Stimulated activated effector memory CD8-positive, alpha-beta T cell treated with anti-CD3 and anti-CD28 coated beads, Interleukin-12 subunit alpha, Interleukin-12 subunit beta, amount 100 ng/mL, for 72 hours (primary cell): Measurements from ENCODE around the gene LILRA5.
A peak's percentile ranks its signal among the peaks of the same experiment; 100 is the strongest.
"Not testable (repeated sequence)": the region's sequence is repeated elsewhere in the genome, so short reads cannot be mapped to it uniquely, and the experiment has no call there.

Experiments used
- ATAC-seq: fragments of 150-1000 bp; cut with Tn5 transposase; 2 replicates; pipeline ENCODE4 v1.10.0; 2021
- DNase-seq, 2 donors: peaks; one replicate each; pipeline ENCODE4 v3.0.0; 2021 to 2022; ENCODE audit warnings: low spot score in 2 of 2
- H3K27ac Mint-ChIP-seq: one replicate; pipeline ENCODE4 v1.8.0; 2022; ENCODE audit warnings: mild to moderate bottlenecking, mixed read lengths
- H3K36me3 Mint-ChIP-seq: one replicate; pipeline ENCODE4 v1.8.0; 2022; ENCODE audit warnings: mild to moderate bottlenecking, mixed read lengths
- H3K4me1 Mint-ChIP-seq: one replicate; pipeline ENCODE4 v1.8.0; 2022; ENCODE audit warnings: mixed read lengths
- H3K4me3 Mint-ChIP-seq: one replicate; pipeline ENCODE4 v1.8.0; 2022; ENCODE audit warnings: mild to moderate bottlenecking, mixed read lengths
- H3K9me3 Mint-ChIP-seq: one replicate; pipeline ENCODE4 v1.8.0; 2022; ENCODE audit warnings: mixed read lengths

Gene LILRA5

DNA sequence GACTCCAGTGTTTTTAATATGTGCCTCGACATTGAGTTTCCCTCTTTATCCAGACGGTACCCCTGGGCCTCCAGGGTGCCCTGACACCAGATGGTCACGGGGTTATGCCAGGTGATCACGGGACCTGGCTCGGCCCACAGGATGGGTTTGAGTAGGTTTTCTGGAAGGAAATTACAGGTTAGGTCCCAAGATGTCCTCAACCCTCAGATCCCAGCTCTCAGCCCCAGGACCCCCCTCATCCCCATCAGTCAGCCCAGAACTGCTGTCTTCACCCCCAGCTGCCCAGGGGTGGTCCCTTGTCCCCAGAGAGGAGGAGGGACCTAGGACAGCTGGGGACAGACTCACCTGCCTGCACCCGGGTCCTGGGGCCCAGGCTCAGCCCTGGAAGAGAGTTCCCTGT lies 25.6 kb upstream of the LILRA5 start:
- Mint-ChIP-seq H3K27ac (no peak overlapping the region), H3K9me3 (no peaks in the 10 kb centered on the region), H3K4me1 (no peaks in the 10 kb centered on the region), H3K36me3 (no peaks in the 10 kb centered on the region), H3K4me3 (no peak overlapping the region)
- no peak for DNase-seq
- ATAC-seq: no peak

DNA sequence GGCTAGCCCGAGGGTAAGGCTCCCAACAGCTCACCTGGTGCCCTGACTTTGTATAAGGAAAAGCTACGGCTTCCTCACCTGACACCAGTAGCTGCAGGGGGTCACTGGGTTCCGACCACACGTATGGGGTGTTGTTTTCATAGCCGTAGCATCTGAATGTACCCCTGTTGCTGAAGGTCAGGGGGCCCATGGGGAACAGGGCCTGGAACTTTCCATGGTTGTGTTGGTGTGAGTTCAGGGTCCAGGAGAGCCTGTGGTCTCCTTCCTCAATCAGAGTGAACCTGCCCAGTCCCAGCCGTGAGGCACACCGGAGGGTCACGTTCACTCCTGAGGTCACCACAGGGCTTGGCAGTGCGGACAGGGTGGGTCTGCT lies 24.9 kb upstream of the LILRA5 start:
- ATAC-seq (no peak), DNase-seq (no peak)
- H3K36me3 Mint-ChIP-seq: no peaks in the 10 kb centered on the region
- no peak overlapping the region for H3K4me3 Mint-ChIP-seq
- H3K9me3 Mint-ChIP-seq: no peaks in the 10 kb centered on the region
- no peak overlapping the region for H3K27ac Mint-ChIP-seq
- no peaks in the 10 kb centered on the region for H3K4me1 Mint-ChIP-seq

- Mint-ChIP-seq H3K27ac (no peak overlapping the region), H3K9me3 (no peaks in the 10 kb centered on the region), H3K4me3 (no peak overlapping the region), H3K36me3 (no peaks in the 10 kb centered on the region), H3K4me1 (no peaks in the 10 kb centered on the region)
- DNase-seq: no peak
- no peak for ATAC-seq
Measured at GRCh38 chr19:54336893-54337857, 24.2 kb upstream of the LILRA5 start.

DNA sequence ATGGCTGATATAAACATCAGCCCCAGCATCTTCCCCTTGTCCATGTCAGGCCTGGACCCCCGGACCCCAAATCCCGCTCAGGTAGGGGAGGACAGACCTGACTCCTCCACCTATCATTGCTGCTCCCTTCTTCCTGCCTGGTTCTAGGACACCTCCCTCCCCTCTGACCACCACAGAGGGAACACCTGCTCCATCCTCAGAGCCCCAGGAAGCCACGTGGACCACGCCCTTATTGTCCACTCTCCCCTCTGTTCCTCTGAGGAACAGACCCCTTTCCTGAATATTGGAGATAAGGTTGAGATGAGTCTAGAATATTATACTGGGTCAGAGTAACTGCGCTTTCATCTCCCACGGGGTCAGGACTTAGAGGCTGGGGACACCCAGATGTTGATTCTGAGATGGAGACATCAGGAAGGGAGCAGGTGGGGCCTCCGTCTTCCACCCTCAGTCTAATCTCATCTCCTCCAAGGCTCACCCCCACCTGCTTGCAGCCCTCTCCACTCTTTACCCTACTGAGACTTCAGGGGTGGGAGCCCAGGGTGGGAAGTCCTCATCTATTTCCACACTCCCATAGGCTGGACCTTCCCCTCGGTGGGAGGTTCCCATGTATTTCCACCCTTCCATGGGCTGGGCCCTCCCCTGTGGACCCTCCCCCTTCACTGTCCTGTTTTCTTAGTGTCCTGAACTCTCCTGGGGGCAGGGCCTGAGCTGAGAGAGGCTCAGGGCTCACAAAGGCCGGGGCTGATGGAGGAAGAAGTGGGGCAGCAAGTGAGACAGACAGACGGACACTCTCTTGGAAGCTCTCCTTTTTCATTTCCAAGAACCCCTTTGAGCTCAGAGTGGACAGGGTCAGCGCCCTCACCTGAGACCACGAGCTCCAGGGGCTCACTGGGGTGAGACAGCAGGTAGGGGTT lies 23.3 kb upstream of the LILRA5 start:
- Mint-ChIP-seq H3K9me3 (no peaks in the 10 kb centered on the region), H3K4me1 (no peaks in the 10 kb centered on the region), H3K4me3 (no peak overlapping the region), H3K36me3 (no peaks in the 10 kb centered on the region), H3K27ac (no peak overlapping the region)
- ATAC-seq (no peak), DNase-seq (no peak)

DNA sequence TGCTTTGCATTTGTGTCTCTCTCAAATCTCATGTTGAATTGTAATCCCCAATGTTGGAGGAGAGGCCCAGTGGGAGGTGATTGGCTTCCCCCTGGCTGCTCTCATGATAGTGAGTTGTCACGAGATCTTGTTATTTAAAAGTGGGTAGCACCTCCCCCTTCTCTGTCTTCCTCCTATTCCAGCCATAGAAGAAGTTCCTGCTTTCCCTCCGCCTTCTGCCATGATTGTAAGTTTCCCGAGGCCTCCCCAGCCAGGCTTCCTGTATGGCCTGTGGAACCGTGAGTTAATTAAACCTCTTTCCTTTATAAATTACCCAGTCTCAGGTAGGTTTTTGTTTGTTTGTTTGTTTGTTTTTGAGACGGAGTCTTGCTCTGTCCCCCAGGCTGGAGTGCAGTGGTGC lies 22.2 kb upstream of the LILRA5 start:
- Mint-ChIP-seq H3K4me3 (no peak overlapping the region), H3K27ac (no peak overlapping the region), H3K9me3 (no peaks in the 10 kb centered on the region), H3K36me3 (no peaks in the 10 kb centered on the region), H3K4me1 (no peaks in the 10 kb centered on the region)
- no peak for DNase-seq
- ATAC-seq: no peak

DNA sequence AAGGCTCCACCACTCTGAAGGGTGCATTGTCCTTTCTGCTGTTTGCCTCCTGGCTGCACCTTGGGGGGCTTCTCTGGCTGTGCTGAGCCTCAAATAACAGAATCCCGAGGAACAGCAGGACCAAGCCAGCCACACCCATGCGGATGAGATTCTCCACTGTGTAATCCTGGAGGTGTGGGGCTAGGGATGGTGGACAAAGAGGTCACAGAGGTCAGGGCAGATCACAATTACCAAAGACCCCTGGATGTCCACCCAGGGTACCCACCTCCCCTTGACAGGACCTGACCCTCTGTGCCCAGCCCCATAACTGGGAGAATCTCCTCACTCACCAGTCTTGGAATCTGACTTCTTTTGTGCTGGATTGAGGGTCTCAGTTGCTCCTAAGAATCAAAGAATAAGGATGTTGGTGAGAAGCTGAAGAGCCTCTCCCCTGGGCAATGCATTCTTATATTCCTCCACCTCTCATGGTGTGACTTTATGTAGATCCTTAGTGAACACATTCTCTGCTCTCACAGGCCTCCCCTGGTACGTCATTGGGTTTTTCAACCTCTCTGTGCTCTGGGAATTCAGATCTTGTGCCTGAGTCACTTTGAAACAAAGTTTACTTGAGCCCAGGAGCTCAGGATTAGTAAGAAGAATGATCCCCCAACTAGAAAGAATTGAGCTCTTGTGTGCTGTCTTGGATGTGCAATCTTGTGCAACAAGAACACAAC lies 20.8 kb upstream of the LILRA5 start:
- Mint-ChIP-seq H3K36me3 (no peaks in the 10 kb centered on the region), H3K9me3 (no peaks in the 10 kb centered on the region), H3K4me3 (no peak overlapping the region), H3K4me1 (no peaks in the 10 kb centered on the region), H3K27ac (no peak overlapping the region)
- DNase-seq: no peak
- ATAC-seq: no peak

DNA sequence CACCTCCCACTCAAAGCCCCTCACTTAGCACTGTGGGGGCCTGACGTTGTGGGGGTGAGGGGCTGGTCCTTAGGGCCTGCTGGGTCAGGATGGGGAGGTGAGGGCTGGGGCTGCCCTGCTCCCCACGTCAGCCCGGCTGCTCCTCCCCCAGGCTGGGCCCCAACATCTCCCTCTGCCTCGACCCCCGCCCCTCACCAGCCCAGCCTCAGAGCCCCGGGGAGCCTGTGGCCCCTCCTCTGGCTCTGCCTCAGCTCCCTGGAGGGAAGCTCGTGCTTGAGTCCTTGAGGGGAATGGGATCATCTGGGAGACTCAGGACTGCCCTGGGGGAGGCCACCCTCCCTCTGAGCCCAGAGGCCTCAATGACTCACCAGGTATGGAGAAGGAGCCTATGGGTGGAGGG lies 19.2 kb upstream of the LILRA5 start:
- ATAC-seq: peak; percentile 24

GRCh38 chr19:54331626-54332025 lies 18.7 kb upstream of the LILRA5 start:
- peaks cover 7% of the 10 kb centered on the region for H3K4me1 Mint-ChIP-seq
- H3K9me3 Mint-ChIP-seq: no peaks in the 10 kb centered on the region
- no peak overlapping the region for H3K4me3 Mint-ChIP-seq
- DNase-seq: no peak
- no peaks in the 10 kb centered on the region for H3K36me3 Mint-ChIP-seq
- H3K27ac Mint-ChIP-seq: no peak overlapping the region
- ATAC-seq: no peak

More for the DNA sequence above, 19.2 kb upstream of the LILRA5 start:
- no peaks in the 10 kb centered on the region for H3K9me3 Mint-ChIP-seq
- H3K27ac Mint-ChIP-seq: no peak overlapping the region
- no peaks in the 10 kb centered on the region for H3K36me3 Mint-ChIP-seq
- no peak for DNase-seq
- H3K4me1 Mint-ChIP-seq: peaks cover 5% of the 10 kb centered on the region
- no peak overlapping the region for H3K4me3 Mint-ChIP-seq

GRCh38 chr19:54329476-54330165 lies 16.7 kb upstream of the LILRA5 start:
- Mint-ChIP-seq H3K27ac (peak overlapping the region; percentile 40), H3K9me3 (no peaks in the 10 kb centered on the region), H3K4me1 (peaks cover 7% of the 10 kb centered on the region), H3K4me3 (no peak overlapping the region), H3K36me3 (no peaks in the 10 kb centered on the region)
- ATAC-seq (no peak), DNase-seq (no peak)

GRCh38 chr19:54328781-54329180 lies 15.8 kb upstream of the LILRA5 start:
- not testable (repeated sequence) for H3K4me3 Mint-ChIP-seq, H3K9me3 Mint-ChIP-seq, DNase-seq, H3K36me3 Mint-ChIP-seq, H3K4me1 Mint-ChIP-seq, H3K27ac Mint-ChIP-seq, ATAC-seq

GRCh38 chr19:54325631-54326030 lies 12.7 kb upstream of the LILRA5 start:
- ATAC-seq (no peak), DNase-seq (no peak)
- H3K36me3 Mint-ChIP-seq: no peaks in the 10 kb centered on the region
- H3K4me1 Mint-ChIP-seq: peaks cover 7% of the 10 kb centered on the region
- H3K9me3 Mint-ChIP-seq: no peaks in the 10 kb centered on the region
- H3K4me3 Mint-ChIP-seq: no peak overlapping the region
- H3K27ac Mint-ChIP-seq: no peak overlapping the region

DNA sequence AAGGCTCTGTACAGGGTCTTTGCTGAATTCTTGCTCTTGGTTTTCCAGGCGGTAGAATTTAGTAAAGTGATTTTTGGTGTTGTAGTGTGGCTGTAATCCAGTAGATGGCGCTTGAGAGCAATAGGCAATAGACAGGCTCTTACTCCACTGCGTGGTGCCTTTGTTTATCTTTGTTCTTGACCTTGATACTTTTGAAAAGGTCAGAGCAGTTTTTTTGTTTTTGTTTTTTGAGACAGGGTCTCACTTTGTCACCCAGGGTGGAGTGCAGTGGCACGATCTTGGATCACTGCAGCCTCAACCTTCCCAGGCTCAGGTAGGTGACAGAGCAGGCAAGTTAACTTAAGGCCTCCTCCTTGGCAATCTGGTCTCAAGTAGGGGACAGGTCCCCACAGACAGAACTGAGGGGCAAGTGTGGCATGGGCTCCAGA lies 12.2 kb upstream of the LILRA5 start:
- H3K36me3 Mint-ChIP-seq: no peaks in the 10 kb centered on the region
- ATAC-seq (peak; percentile 55), DNase-seq (peak; percentile 34 to 75)
- H3K4me3 Mint-ChIP-seq: no peak overlapping the region
- H3K27ac Mint-ChIP-seq: no peak overlapping the region
- no peaks in the 10 kb centered on the region for H3K9me3 Mint-ChIP-seq
- H3K4me1 Mint-ChIP-seq: peaks cover 7% of the 10 kb centered on the region

DNA sequence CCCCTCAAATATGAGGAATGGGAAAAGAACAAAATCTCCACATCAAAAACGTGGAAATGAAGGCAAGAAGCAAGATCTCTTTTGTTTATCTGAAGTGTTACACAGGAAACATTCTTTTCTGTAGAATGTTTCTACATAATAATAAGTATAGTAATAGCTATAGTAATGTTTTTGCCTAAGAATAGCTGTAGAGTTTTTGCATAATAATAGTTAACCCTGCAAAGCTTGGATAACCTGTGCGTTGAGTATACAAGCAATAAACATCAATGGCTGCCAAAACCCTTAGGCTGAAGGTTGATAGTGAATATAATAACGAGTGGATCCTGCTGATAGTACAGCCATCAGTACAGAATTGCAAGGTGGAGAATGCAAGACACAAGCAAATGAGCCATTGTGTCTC lies 11.1 kb upstream of the LILRA5 start:
- H3K4me3 Mint-ChIP-seq: no peak overlapping the region
- H3K4me1 Mint-ChIP-seq: peaks cover 7% of the 10 kb centered on the region
- no peak for DNase-seq
- H3K27ac Mint-ChIP-seq: no peak overlapping the region
- no peak for ATAC-seq
- no peaks in the 10 kb centered on the region for H3K36me3 Mint-ChIP-seq
- H3K9me3 Mint-ChIP-seq: no peaks in the 10 kb centered on the region

DNA sequence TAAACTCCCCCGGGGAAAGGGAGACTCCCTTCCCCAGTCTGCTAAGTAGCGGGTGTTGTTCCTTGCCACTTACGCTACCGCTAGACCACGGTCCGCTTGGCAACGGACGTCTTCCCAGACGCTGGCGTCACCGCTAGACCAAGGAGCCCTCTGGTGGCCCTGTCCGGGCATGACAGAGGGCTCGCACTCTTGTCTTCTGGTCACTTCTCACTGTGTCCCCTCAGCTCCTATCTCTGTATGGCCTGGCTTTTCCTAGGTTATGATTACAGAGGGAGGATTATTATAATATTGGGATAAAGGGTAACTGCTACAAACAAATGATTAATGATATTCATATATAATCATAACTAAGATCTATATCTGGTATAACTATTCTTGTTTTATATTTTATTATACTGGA lies 10.0 kb upstream of the LILRA5 start:
- not testable (repeated sequence) for H3K9me3 Mint-ChIP-seq, ATAC-seq, H3K4me3 Mint-ChIP-seq, DNase-seq, H3K4me1 Mint-ChIP-seq, H3K36me3 Mint-ChIP-seq, H3K27ac Mint-ChIP-seq

- H3K27ac Mint-ChIP-seq, H3K9me3 Mint-ChIP-seq, H3K4me1 Mint-ChIP-seq, DNase-seq, H3K36me3 Mint-ChIP-seq, ATAC-seq, H3K4me3 Mint-ChIP-seq: not testable (repeated sequence)
Measured at GRCh38 chr19:54322295-54322694, 9.3 kb upstream of the LILRA5 start.
